ENCODE measurements around the gene XRCC3. TPM values are rescaled to one million over a fixed set of nuclear protein-coding genes. Genes with fewer than 3 reads are reported as not detected.
A peak's percentile ranks its signal among the peaks of the same experiment; 100 is the strongest.

XRCC3 gene
- total RNA-seq, 4 donors from 2014 or later = 7.8 to 47.6 (median 23.8) TPM

GRCh38 chr14:103699901-103700752 lies 15.1 kb downstream of the XRCC3 start:
- H3K36me3 ChIP-seq = peaks cover 0 to 3% (median 0%) of the 10 kb centered on the region in 4 donors
- intact Hi-C loops (cut with DNase I; ENCODE audit: low total_unique reads) (no loop called here), in situ Hi-C loops (cut with MboI; ENCODE audit: low pct_ligation_motif_present in 1 of 4, low pct_unique_long_range_greater_than_20kb in 1 of 4, low sequenced_read_pairs in 3 of 4) (no loop called here)
- WGBS, 2 donors (ENCODE audit: low coverage in 1 of 2) = 86% methylated on average over 22 of the region's 25 CpGs; no CpG with 5 or more reads in 1 of the 2 donors
- no peak overlapping the region for H3K27ac ChIP-seq
- H3K9me3 ChIP-seq = no peaks in the 10 kb centered on the region
- no peaks in the 10 kb centered on the region for H3K27me3 ChIP-seq
- peaks cover 21 to 38% (median 29%) of the 10 kb centered on the region in 4 donors for H3K4me1 ChIP-seq
- no peak for DNase-seq
- TF ChIP-seq EP300 (IDR thresholded peaks at IDR 0.05; ENCODE audit: low read depth) (no peak), POLR2AphosphoS5 (IDR thresholded peaks at IDR 0.05) (no peak), CTCF (IDR thresholded peaks at IDR 0.05) (no peak), POLR2A (IDR thresholded peaks at IDR 0.05) (no peak)
- H3K4me3 ChIP-seq = no peak overlapping the region

GRCh38 chr14:103699261-103699661 lies 16.0 kb downstream of the XRCC3 start:
- Histone ChIP-seq H3K4me1 (peaks cover 21 to 38% (median 29%) of the 10 kb centered on the region in 4 donors), H3K27ac (peak overlapping the region in 1 of 4 donors; percentile 73), H3K36me3 (peaks cover 0 to 9% (median 3%) of the 10 kb centered on the region in 4 donors), H3K27me3 (no peaks in the 10 kb centered on the region), H3K9me3 (no peaks in the 10 kb centered on the region), H3K4me3 (no peak overlapping the region)
- 80 to 87% methylated on average over 3 to 13 of the region's 17 CpGs for WGBS, 2 donors (ENCODE audit: low coverage in 1 of 2)
- in situ Hi-C loops (cut with MboI; ENCODE audit: low pct_ligation_motif_present in 1 of 4, low pct_unique_long_range_greater_than_20kb in 1 of 4, low sequenced_read_pairs in 3 of 4) = no loop called here
- DNase-seq = no peak
- no peak for TF ChIP-seq CTCF (IDR thresholded peaks at IDR 0.05)
- intact Hi-C loops (cut with DNase I; ENCODE audit: low total_unique reads) = no loop called here

GRCh38 chr14:103698380-103699260 lies 16.6 kb downstream of the XRCC3 start:
- TF ChIP-seq POLR2AphosphoS5 (IDR thresholded peaks at IDR 0.05) = peak in 2 of 3 donors; percentile 49 to 51
- TF ChIP-seq EP300 (IDR thresholded peaks at IDR 0.05; ENCODE audit: low read depth) = no peak
- no peak for TF ChIP-seq CTCF (IDR thresholded peaks at IDR 0.05)
- peak; percentile 30 for TF ChIP-seq POLR2A (IDR thresholded peaks at IDR 0.05)
- Histone ChIP-seq H3K27me3 (no peaks in the 10 kb centered on the region), H3K27ac (peak overlapping the region; percentile 28 to 73 (median 57)), H3K4me3 (no peak overlapping the region), H3K36me3 (peaks cover 0 to 16% (median 6%) of the 10 kb centered on the region in 4 donors), H3K4me1 (peaks cover 21 to 38% (median 30%) of the 10 kb centered on the region in 4 donors), H3K9me3 (no peaks in the 10 kb centered on the region)
- in situ Hi-C loops (cut with MboI; ENCODE audit: low pct_ligation_motif_present in 1 of 4, low pct_unique_long_range_greater_than_20kb in 1 of 4, low sequenced_read_pairs in 3 of 4) = no loop called here
- intact Hi-C loops (cut with DNase I; ENCODE audit: low total_unique reads) = no loop called here
- DNase-seq = peak; percentile 82
- 66% methylated on average over 5 of the region's 33 CpGs; no CpG with 5 or more reads in 1 of the 2 donors for WGBS, 2 donors (ENCODE audit: low coverage in 1 of 2)

Measured in transverse colon (tissue), 4 donors.